H1 (cell line): ENCODE data around the gene SEMA7A. TPM values are rescaled to one million over a fixed set of nuclear protein-coding genes. Genes with fewer than 3 reads are reported as not detected.

Experiments used
- POLR2A ChIP-seq, 2 experiments: IDR thresholded peaks; 1 replicate in 1 of 2; 2 replicates in 1 of 2; pipeline ENCODE4 v1.6.1; 2011; ENCODE audit warnings: low read depth in 2 of 2, low read length in 2 of 2, mild to moderate bottlenecking in 2 of 2; ENCODE audit errors: control extremely low read depth in 1 of 2
- polyA plus RNA-seq, 7 experiments: library from polyadenylated mRNA; depleted of rRNA in 3 of 7; stranded (reverse) in 5 of 7; unstranded in 2 of 7; fragments of >200 nt in 5 of 7; fragments of 200-250 nt in 2 of 7; gene quantifications; 1 replicate in 5 of 7; 2 replicates in 1 of 7; 4 replicates in 1 of 7; pipeline versions ENCODE4 v1.2.1 to v1.2.3, GENCODE V29; 2011 to 2013; ENCODE audit warnings: missing spikeins in 2 of 7, mixed read lengths in 2 of 7
- total RNA-seq: library from RNA; stranded (reverse); fragmentation: NEBNext Ultra II Directional; extraction: Animal tissue kit (Norgen Biotek cat#: 25700); gene quantifications from 2 replicates; pipeline ENCODE4 v1.2.1, GENCODE V29; 2021

Gene SEMA7A
- total and polyA plus RNA-seq, 2 of the 8 experiments (the other 6 are each of a cell fraction or from before 2014, with no cell fraction given): 10.7 to 15.0 TPM

- TF ChIP-seq POLR2A (IDR thresholded peaks at IDR 0.05; ENCODE audit: control extremely low read depth in 1 of 2, low read depth in 2 of 2, low read length in 2 of 2): no peak
- TF ChIP-seq, all 59 proteins: peak for 0
Measured at GRCh38 chr15:74421302-74422245, 12.2 kb downstream of the SEMA7A start (continued).
